Tibial nerve (tissue), 4 donors: ENCODE results near the gene PLCD3. TPM values are rescaled to one million over a fixed set of nuclear protein-coding genes. Genes with fewer than 3 reads are reported as not detected.

Experiments used
- DNase-seq, 2 donors: peaks; one replicate each; pipeline ENCODE4 v3.0.0-alpha.2; 2019; ENCODE audit warnings: low spot score in 2 of 2
- H3K27ac ChIP-seq, 4 donors: fragments of 200-600 bp; sonication (generic) in 3 of 4; one replicate each; pipeline ENCODE4 v1.5.1; 2017 to 2019; ENCODE audit warnings: mild to moderate bottlenecking in 1 of 4
- H3K27me3 ChIP-seq, 2 donors: fragments of 200-600 bp; sonication (generic) in 1 of 2; one replicate each; pipeline versions ENCODE4 v1.5.1 to v1.6.0; 2017 to 2019
- H3K36me3 ChIP-seq, 3 donors: fragments of 200-600 bp; sonication (generic); one replicate each; pipeline ENCODE4 v1.5.1; 2018 to 2019
- H3K4me1 ChIP-seq, 4 donors: fragments of 200-600 bp; sonication (generic) in 3 of 4; one replicate each; pipeline ENCODE4 v1.5.1; 2017 to 2019
- H3K4me3 ChIP-seq, 4 donors: fragments of 200-600 bp; sonication (generic) in 3 of 4; one replicate each; pipeline ENCODE4 v1.5.1; 2017 to 2019; ENCODE audit warnings: mild to moderate bottlenecking in 1 of 4, moderate library complexity in 1 of 4
- H3K9me3 ChIP-seq, 4 donors: fragments of 200-600 bp; sonication (generic) in 3 of 4; one replicate each; pipeline ENCODE4 v1.5.1; 2017 to 2019
- CTCF ChIP-seq, 5 experiments: fragments of 200-600 bp in 3 of 5; fragments of 450-650 bp in 2 of 5; sonication (generic) in 3 of 5; IDR thresholded peaks; one replicate each; pipeline ENCODE4 v1.5.1; 2016 to 2019; ENCODE audit warnings: antibody characterized with exemption in 5 of 5, mild to moderate bottlenecking in 3 of 5, moderate library complexity in 2 of 5
- EP300 ChIP-seq, 2 donors: sonication (generic); formaldehyde crosslinking; IDR thresholded peaks; one replicate each; pipeline ENCODE4 v1.6.1; 2017; ENCODE audit warnings: antibody characterized with exemption in 2 of 2, mild to moderate bottlenecking in 1 of 2
- POLR2A ChIP-seq, 2 donors: fragments of 450-650 bp; IDR thresholded peaks; one replicate each; pipeline ENCODE4 v1.6.1; 2017; ENCODE audit warnings: antibody characterized with exemption in 2 of 2, mild to moderate bottlenecking in 2 of 2, moderate library complexity in 2 of 2
- WGBS, 2 donors: methylation state at CpG; one replicate each; pipeline ENCODE4 v1.1.5; 2018; 5-methylcytosine and 5-hydroxymethylcytosine counted together
- total RNA-seq, 4 donors: library from RNA; depleted of rRNA; stranded (reverse); fragments of >200 nt; gene quantifications; one replicate each; pipeline ENCODE4 v1.1.0, GENCODE V29; 2016

PLCD3 gene
- total RNA-seq, 4 donors from 2014 or later, result 45.7 to 103 (median 69.3) TPM

DNA sequence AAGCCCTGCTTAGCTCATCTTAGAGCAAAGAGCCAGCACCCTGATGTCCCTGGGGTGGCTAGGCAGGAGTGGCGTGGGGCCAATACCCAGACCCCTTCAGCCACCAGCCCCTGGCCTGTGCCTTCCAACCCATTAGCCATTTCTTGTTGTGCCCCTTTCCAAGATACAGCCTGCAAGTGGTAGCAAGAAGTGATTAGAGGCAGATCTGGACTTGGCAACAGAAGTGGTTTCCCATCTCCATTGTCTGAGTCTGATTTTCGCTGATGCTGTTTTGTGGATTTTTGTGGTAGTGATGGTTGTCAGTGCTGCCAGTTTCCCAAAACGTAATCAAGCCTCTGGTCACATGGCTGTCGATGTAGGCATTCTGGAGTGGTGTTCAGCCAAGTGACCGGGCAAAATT lies 25.7 kb downstream of the PLCD3 start:
- no peak for DNase-seq
- Histone ChIP-seq H3K27ac (peak overlapping the region in 3 of 4 donors; percentile 15 to 76 (median 72)), H3K9me3 (no peaks in the 10 kb centered on the region), H3K4me3 (no peak overlapping the region), H3K36me3 (peaks cover 2 to 82% (median 33%) of the 10 kb centered on the region in 3 donors), H3K27me3 (no peaks in the 10 kb centered on the region), H3K4me1 (peaks cover 0 to 75% (median 15%) of the 10 kb centered on the region in 4 donors)
- TF ChIP-seq CTCF (IDR thresholded peaks at IDR 0.05), result no peak
- TF ChIP-seq POLR2A (IDR thresholded peaks at IDR 0.05), result no peak
- TF ChIP-seq EP300 (IDR thresholded peaks at IDR 0.05), result no peak
- WGBS, 2 donors, result 74 to 80% methylated on average over 5 of the region's 5 CpGs

DNA sequence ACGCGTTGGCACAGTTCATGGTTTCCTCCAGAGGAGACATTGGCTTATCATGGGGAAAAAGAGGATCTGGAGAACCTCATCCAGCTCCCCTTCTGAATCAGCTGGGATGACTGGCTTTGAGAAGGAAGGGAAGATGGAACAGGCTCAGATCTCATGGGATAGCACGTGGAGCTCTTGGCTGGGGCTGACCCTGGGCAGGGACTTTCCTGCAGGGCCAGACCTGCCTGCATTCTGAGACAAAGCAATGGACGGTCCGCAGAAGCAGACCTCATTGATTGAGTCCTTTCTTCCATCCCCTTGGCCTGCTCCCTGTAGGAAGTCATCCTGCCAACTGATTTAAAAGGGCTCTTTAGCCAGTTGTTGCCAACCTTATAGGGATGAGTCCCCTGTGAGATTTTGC lies 26.2 kb downstream of the PLCD3 start:
- TF ChIP-seq CTCF (IDR thresholded peaks at IDR 0.05), result no peak
- TF ChIP-seq POLR2A (IDR thresholded peaks at IDR 0.05), result no peak
- no peak for TF ChIP-seq EP300 (IDR thresholded peaks at IDR 0.05)
- Histone ChIP-seq H3K4me1 (peaks cover 0 to 75% (median 12%) of the 10 kb centered on the region in 4 donors), H3K36me3 (peaks cover 2 to 84% (median 35%) of the 10 kb centered on the region in 3 donors), H3K27me3 (no peaks in the 10 kb centered on the region), H3K9me3 (no peaks in the 10 kb centered on the region), H3K27ac (peak overlapping the region in 3 of 4 donors; percentile 15 to 76 (median 72)), H3K4me3 (no peak overlapping the region)
- 80 to 83% methylated on average over 5 of the region's 5 CpGs for WGBS, 2 donors
- no peak for DNase-seq

DNA sequence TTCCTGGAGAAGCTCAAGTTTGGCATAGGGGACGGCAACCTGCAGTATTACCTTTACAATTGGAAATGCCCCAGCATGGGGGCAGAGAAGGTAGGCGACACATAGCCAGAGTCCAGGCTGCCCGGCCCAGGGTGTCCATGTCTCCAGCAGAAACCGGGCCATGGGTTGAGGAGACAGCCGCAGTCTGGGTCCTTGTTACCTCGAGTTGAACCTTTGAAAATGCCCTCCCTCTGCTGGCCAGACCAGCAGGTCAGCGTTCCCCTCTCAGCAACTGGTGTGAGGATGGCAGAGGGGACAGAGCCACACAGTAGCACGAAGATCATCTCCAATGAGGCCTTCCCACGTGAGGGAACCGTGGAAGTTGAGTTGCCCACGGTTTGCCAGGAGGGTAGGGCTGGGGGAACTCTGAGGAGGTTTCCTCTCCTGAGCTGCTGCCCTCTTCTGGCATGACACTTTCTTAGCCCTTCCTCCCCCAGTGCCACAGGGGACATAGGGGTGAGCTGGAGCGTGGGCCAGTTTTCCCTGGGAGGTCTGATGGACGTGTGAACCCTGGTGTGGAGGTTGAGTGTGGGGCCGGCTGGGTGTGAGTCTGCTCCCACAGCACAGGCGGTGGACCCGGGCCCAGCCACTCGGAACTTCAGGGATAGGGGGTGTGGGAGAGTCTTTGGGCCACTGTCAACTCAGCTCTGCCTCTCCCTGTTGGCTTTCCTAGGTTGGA lies 27.2 kb downstream of the PLCD3 start:
- whole genome bisulfite sequencing, 2 donors, result 78 to 81% methylated on average over 16 to 17 of the region's 17 CpGs
- peaks cover 0 to 66% (median 12%) of the 10 kb centered on the region in 4 donors for H3K4me1 ChIP-seq

GRCh38 chr17:45104497-45104896 lies 27.8 kb downstream of the PLCD3 start:
- Histone ChIP-seq H3K36me3 (peaks cover 2 to 98% (median 41%) of the 10 kb centered on the region in 3 donors), H3K4me3 (no peak overlapping the region), H3K9me3 (no peaks in the 10 kb centered on the region), H3K27me3 (no peaks in the 10 kb centered on the region), H3K27ac (no peak overlapping the region), H3K4me1 (peaks cover 0 to 61% (median 12%) of the 10 kb centered on the region in 4 donors)
- TF ChIP-seq EP300 (IDR thresholded peaks at IDR 0.05) (no peak), CTCF (IDR thresholded peaks at IDR 0.05) (no peak), POLR2A (IDR thresholded peaks at IDR 0.05) (no peak)
- WGBS, 2 donors, result 87 to 96% methylated on average over 6 of the region's 6 CpGs
- no peak for DNase-seq

More for the DNA sequence above, 27.2 kb downstream of the PLCD3 start:
- Histone ChIP-seq H3K27me3 (no peaks in the 10 kb centered on the region), H3K4me3 (no peak overlapping the region), H3K9me3 (no peaks in the 10 kb centered on the region), H3K36me3 (peaks cover 2 to 95% (median 37%) of the 10 kb centered on the region in 3 donors), H3K27ac (peak overlapping the region in 2 of 4 donors; percentile 8 to 43)
- no peak for DNase-seq
- TF ChIP-seq EP300 (IDR thresholded peaks at IDR 0.05) (no peak), POLR2A (IDR thresholded peaks at IDR 0.05) (no peak), CTCF (IDR thresholded peaks at IDR 0.05) (no peak)

DNA sequence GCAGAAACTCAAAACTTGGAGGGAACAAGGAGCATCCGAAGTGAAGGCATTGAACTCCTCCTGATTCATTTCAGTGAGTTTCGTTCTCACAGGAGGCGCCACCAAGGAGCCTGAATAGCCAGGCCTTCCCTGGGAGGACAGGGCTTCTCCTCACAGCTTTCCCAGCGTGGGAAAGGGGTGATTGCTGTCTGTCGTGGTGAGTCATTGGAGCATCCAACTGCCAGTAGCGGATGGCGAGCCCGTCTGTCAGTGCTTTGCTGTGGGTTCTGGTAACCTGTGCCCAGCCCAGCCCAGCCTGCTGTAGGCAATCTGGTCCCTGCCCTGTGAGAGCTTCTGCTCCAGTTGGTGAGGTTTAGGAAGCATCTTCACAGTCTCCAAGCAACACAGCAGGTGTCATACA lies 28.3 kb downstream of the PLCD3 start:
- H3K27ac ChIP-seq, result no peak overlapping the region
- 81 to 88% methylated on average over 7 to 8 of the region's 8 CpGs for WGBS, 2 donors
- peaks cover 0 to 61% (median 12%) of the 10 kb centered on the region in 4 donors for H3K4me1 ChIP-seq
- H3K27me3 ChIP-seq, result no peaks in the 10 kb centered on the region
- no peak for DNase-seq
- TF ChIP-seq POLR2A (IDR thresholded peaks at IDR 0.05) (no peak), CTCF (IDR thresholded peaks at IDR 0.05) (no peak), EP300 (IDR thresholded peaks at IDR 0.05) (no peak)
- peaks cover 2 to 97% (median 41%) of the 10 kb centered on the region in 3 donors for H3K36me3 ChIP-seq
- no peak overlapping the region for H3K4me3 ChIP-seq
- no peaks in the 10 kb centered on the region for H3K9me3 ChIP-seq
